HG02840 (cell line): Measurements from ENCODE around the gene SLC38A4.
"Not testable (repeated sequence)": the region's sequence is repeated elsewhere in the genome, so short reads cannot be mapped to it uniquely, and the experiment has no call there.

Experiments
- ATAC-seq: cut with Tn5 transposase; IDR thresholded peaks from one replicate; pipeline ENCODE4 v1.9.1; 2021; ENCODE audit warnings: mild to moderate bottlenecking, moderate library complexity, moderate number of reproducible peaks; ENCODE audit not compliant: unreplicated experiment, low FRiP score

SLC38A4 gene

GRCh38 chr12:46779063-46779462 is 46.7 kb downstream of the SLC38A4 start:
- no peak for ATAC-seq

GRCh38 chr12:46778415-46778814 is 47.4 kb downstream of the SLC38A4 start:
- no peak for ATAC-seq

- ATAC-seq, result no peak
Observed at GRCh38 chr12:46777587-46777986, 48.2 kb downstream of the SLC38A4 start.

GRCh38 chr12:46775796-46776195 is 50.0 kb downstream of the SLC38A4 start:
- ATAC-seq, result no peak

- no peak for ATAC-seq
Observed at GRCh38 chr12:46774322-46774633, 51.5 kb downstream of the SLC38A4 start.

GRCh38 chr12:46773586-46774321 is 52.0 kb downstream of the SLC38A4 start:
- ATAC-seq, result no peak

GRCh38 chr12:46771268-46771827 is 54.4 kb downstream of the SLC38A4 start:
- no peak for ATAC-seq

GRCh38 chr12:46770501-46771183 is 55.2 kb downstream of the SLC38A4 start:
- ATAC-seq, result no peak

- no peak for ATAC-seq
Observed at GRCh38 chr12:46764005-46764404, 61.8 kb downstream of the SLC38A4 start.

GRCh38 chr12:46763230-46763629 is 62.6 kb downstream of the SLC38A4 start:
- ATAC-seq, result no peak

GRCh38 chr12:46754550-46754949 is 71.2 kb downstream of the SLC38A4 start:
- ATAC-seq, result no peak

GRCh38 chr12:46752396-46752795 is 73.4 kb downstream of the SLC38A4 start:
- ATAC-seq, result no peak

GRCh38 chr12:46751173-46751572 is 74.6 kb downstream of the SLC38A4 start:
- ATAC-seq, result no peak

- no peak for ATAC-seq
Observed at GRCh38 chr12:46749322-46749721, 76.5 kb downstream of the SLC38A4 start.

GRCh38 chr12:46744283-46744682 is 81.5 kb downstream of the SLC38A4 start:
- ATAC-seq, result no peak

- no peak for ATAC-seq
Observed at GRCh38 chr12:46743456-46743855, 82.3 kb downstream of the SLC38A4 start.

GRCh38 chr12:46742271-46742670 is 83.5 kb downstream of the SLC38A4 start:
- not testable (repeated sequence) for ATAC-seq

- ATAC-seq, result no peak
Observed at GRCh38 chr12:46725332-46725731, 100.5 kb downstream of the SLC38A4 start.

- no peak for ATAC-seq
Observed at GRCh38 chr12:46723629-46724419, 102.0 kb downstream of the SLC38A4 start.

GRCh38 chr12:46722394-46723185 is 103.2 kb downstream of the SLC38A4 start:
- ATAC-seq, result no peak
